HL-60/S4 treated with phorbol 12-myristate 13-acetate at 8.2 ng/mL for 4 days and 3 days (cell line): ENCODE data around the gene CDKN2C.

Experiments used
- in situ Hi-C: fragments of 300-500 bp; cut with MboI; formaldehyde crosslinking; loops from 2 replicates; pipeline ENCODE4 v1.15.0; 2022; ENCODE audit warnings: low sequenced_read_pairs

Gene CDKN2C

DNA sequence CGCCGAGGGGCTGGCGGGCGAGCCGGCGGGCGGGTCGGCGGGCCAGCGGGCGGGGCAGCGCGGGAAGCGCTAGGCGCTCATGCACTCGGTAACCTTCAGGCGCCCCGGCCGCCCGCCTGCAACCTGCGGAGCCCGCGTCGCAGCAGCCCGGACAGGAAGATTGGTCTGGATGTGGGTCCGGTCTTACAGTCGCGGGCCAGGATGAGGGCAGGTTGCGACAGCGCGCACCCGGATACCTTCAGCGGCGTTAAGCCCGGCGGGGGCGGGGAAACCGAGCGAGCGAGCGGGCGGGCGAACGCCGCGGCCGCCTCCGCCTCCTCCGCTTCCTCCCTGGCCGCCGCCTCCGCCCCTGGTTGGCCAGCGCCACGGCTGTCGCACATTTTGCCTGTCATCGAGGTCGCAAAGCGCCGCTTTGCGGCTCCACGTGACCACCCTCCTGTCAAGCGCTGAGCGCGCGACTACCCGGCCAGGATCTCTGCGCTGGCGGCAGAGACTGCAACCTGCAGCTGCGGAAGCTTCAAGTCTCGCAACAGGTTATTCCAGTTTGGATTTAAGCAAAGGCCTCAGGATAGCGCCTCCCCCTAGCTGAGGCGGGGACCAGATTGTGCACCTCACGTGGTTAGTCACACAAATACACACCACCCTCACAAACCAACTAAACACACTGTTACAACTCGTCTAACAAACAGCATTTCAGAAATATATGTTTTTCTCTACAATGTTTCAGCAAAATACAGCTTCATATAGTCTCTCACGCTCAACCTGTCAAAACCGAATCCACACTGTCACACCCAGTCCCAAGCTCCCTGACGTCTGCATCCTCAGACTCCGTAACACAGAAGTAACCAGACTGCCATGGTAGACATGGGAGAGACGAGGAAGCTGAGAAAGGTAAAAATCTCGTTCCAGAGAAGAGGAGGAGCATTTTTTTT lies 9.9 kb upstream of the CDKN2C start, which contains the start of gene FAF1:
Gene FAF1, minus strand, starts transcription at position 355 of the 932 bp plus-strand sequence. CDS start 456 bp downstream, outside the sequence.
- in situ Hi-C loops: no loop called here

DNA sequence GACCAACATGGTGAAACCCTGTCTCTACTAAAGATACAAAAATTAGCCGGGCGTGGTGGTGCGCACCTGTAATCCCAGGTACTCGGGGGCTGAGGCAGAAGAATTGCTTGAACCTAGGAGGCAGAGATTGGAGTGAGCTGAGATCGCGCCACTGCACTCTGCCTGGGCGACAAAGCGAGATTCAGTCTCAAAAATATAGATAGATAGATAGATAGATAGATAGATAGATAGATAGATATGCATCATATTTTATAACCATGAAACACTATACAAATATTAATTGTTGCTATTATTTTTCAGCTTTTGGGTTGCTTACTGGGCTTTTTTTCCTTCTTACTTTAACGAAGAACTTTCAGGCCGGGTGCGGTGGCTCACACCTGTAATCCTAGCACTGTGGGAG lies 5.2 kb upstream of the CDKN2C start:
- in situ Hi-C loops: no loop called here

DNA sequence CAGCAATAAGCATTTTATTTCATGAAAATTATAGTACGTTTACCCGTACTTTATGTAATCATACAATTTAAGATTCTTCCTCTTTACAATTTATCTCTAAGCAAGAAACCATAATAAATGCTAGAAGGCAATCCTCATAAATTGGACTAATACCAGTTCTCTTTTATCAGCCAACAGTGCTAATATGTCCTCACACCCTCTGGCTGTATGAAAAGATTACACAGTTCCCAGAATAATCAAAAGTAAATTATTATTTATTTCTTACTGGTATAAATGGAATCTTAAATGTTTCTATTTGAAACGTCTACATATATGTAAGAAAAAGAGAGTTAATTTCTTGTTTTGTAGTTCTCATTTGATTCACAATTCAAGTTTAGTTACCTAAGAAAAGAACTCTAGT lies 3.1 kb upstream of the CDKN2C start:
- in situ Hi-C loops: no loop called here

GRCh38 chr1:50967416-50968157 lies 2.5 kb upstream of the CDKN2C start:
- in situ Hi-C loops: no loop called here

DNA sequence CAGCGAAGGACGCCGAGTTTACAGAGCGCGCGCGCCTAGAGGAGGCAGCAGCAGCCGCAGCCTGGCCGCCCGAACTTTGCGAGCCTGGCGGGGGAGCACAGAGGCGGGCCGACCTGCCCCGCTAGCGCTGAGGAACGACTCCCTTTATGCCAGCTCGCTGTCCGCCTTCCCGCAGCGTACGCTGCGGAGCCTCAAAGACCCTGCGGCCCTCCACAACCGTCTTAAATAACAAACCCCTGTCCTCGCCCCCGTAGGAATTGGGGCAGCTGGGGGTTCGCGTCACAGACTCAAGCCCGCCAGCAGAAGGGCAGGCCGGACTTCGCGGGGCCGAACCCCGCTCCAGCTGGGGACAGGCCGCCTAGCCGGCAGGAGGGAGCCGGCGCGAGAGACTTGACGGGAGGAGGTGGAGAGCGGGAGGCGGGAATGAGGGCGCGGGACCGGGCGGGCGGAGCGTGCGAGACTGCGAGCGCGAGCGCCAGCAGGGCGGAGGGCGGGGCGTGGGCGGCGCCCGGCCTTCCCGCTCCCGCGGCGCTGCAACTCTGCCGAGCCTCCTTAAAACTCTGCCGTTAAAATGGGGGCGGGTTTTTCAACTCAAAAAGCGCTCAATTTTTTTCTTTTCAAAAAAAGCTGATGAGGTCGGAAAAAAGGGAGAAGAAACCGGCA lies 1.8 kb upstream of the CDKN2C start:
- in situ Hi-C loops: no loop called here

DNA sequence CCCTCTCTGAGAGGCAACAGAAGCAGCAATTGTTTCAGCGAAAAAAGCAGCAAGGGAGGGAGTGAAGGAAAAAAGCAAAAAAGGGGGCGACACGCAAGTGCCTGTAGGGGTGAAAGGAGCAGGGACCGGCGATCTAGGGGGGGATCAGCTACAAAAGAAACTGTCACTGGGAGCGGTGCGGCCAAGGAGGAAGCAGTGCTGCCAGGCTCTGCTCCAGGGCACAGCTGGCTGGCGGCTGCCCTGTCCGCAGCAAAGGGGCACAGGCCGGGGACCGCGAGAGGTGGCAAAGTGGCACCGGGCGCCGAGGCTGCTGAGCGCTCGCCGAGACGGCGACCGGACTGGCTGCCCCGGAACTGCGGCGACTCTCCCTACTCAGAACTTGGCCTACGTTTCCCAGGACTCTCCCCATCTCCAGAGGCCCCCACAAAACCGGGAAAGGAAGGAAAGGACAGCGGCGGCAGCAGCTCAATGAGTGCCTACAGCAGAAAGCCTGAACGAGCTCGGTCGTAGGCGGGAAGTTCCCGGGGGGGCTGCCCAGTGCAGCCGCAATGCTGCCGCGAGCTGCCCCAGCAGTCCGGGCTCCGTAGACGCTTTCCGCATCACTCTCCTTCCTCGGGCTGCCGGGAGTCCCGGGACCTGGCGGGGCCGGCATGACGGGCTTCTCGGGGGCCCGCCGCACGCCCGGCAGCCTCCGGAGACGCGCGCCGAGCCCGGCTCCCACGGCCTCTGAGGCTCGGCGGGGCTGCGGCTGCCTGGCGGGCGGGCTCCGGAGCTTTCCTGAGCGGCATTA lies 1.0 kb upstream of the CDKN2C start:
- in situ Hi-C loops: no loop called here

DNA sequence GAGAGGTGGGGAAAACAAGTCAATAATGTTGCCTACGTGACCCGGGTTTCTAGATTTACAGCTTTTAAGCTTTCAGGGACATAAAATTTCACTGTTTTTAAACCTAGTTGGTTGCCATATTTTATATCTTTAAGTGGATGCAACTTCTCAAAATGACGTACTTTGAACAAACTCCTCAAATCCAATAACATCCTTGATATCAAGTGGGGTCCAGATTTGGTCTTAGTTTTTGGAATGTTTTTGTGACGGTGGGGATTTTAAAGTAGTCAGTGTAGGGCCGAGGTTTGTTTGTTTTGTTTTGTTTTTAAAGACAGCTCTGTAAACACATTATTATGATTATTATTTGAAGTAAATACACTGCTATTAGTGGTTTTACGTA lies 453 bp downstream of the CDKN2C start:
- in situ Hi-C loops: no loop called here

GRCh38 chr1:50970931-50971582 lies 1.0 kb downstream of the CDKN2C start:
- in situ Hi-C loops: no loop called here

GRCh38 chr1:50971748-50972305 lies 1.8 kb downstream of the CDKN2C start:
- in situ Hi-C loops: no loop called here

GRCh38 chr1:50972766-50973165 lies 2.7 kb downstream of the CDKN2C start:
- in situ Hi-C loops: no loop called here

DNA sequence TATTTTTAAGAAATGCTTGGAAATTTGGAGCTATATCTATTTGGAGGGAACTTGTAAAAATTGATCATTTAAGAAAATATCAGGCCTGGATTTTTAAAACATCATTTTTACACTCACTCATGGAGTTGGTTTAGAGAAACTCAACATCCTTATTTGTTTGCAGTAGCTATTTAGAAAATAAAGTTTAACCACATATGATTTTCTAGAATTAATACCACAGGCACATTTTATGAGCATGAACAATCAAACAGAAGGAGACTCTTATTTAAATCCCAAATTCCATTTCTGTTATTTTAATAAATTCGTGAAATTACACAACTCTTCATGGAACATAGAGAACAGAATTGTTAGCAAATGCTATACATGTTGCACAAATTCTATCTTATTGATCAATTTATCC lies 3.2 kb downstream of the CDKN2C start:
- in situ Hi-C loops: no loop called here

DNA sequence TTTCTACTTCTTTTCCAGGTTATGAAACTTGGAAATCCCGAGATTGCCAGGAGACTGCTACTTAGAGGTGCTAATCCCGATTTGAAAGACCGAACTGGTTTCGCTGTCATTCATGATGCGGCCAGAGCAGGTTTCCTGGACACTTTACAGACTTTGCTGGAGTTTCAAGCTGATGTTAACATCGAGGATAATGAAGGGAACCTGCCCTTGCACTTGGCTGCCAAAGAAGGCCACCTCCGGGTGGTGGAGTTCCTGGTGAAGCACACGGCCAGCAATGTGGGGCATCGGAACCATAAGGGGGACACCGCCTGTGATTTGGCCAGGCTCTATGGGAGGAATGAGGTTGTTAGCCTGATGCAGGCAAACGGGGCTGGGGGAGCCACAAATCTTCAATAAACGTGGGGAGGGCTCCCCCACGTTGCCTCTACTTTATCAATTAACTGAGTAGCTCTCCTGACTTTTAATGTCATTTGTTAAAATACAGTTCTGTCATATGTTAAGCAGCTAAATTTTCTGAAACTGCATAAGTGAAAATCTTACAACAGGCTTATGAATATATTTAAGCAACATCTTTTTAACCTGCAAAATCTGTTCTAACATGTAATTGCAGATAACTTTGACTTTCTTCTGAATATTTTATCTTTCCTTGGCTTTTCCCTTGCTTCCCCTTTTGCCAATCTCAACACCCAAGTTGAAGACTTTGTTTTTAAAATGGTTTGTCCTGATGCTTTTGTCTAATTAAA lies 4.0 kb downstream of the CDKN2C start:
- in situ Hi-C loops: no loop called here

- in situ Hi-C loops: no loop called here
Observed at GRCh38 chr1:50974618-50974935, 4.5 kb downstream of the CDKN2C start.

DNA sequence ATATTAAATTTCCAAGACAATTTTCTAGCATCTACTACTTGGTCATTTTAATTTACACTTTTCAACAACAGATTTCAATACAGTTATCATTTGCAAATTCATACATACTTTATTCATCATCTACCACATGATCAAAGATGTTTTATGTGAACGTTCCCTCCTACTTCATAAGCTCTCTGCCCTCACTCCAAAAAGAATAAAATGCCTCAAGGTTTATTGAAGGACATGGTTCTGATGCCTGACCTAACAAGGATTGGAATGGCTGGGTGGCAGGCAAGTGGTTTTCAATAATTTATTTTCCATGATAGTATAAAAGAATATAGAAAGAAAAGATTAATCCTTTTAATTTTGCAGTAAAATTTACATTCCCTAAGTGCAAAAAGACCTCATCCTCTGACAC lies 5.4 kb downstream of the CDKN2C start:
- in situ Hi-C loops: no loop called here

- in situ Hi-C loops: no loop called here
Observed at GRCh38 chr1:50976111-50976889, 6.3 kb downstream of the CDKN2C start.

GRCh38 chr1:50976890-50977574 lies 7.0 kb downstream of the CDKN2C start:
- in situ Hi-C loops: no loop called here

DNA sequence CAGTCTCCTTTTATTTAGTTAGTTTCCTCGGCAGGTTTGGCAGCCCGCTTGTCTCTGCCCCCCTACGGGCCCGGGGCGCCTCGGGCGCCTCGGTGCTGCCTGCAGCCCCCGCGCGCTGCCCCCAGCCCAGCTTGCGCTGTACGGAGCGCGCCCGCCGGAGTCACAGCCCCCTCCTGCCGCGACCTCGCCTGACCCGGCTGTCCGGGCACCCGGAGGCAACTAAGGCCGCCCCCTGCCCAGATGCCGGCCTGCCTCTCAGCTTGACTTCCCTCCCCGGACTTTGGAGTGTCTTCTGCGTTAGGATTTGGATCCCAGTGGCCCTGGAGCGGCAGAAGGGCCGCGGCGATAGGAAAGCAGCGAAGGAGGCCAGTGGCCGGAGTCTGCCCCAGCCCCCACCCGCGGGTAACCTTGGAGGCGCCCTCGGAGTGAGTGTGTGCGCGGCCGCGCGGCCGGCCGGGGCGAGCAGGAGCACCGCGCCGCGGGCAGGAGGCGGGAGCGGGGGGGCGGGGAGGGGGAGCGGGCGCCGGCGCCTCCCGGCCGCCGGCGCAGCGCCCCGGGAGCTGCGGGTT lies 7.6 kb downstream of the CDKN2C start:
- in situ Hi-C loops: no loop called here
